Suprapubic skin (tissue), 4 donors: ENCODE measurements around the gene DGKE.

Source experiments
- EP300 ChIP-seq: sonication (generic); formaldehyde crosslinking; IDR thresholded peaks from one replicate; pipeline ENCODE4 v1.6.1; 2017; ENCODE audit warnings: antibody characterized with exemption
- POLR2A ChIP-seq, 2 donors: fragments of 450-650 bp; IDR thresholded peaks; one replicate each; pipeline ENCODE4 v1.6.1; 2017; ENCODE audit warnings: antibody characterized with exemption in 2 of 2, mild to moderate bottlenecking in 2 of 2, moderate library complexity in 2 of 2
- POLR2AphosphoS5 ChIP-seq, 3 donors: sonication (generic); formaldehyde crosslinking; IDR thresholded peaks; one replicate each; pipeline ENCODE4 v1.6.1; 2017; ENCODE audit warnings: antibody characterized with exemption in 3 of 3
- TF ChIP-seq, protein P1 (sequence below), 2 donors: fragments of 200-600 bp in 1 of 2; fragments of 450-650 bp in 1 of 2; sonication (generic) in 1 of 2; IDR thresholded peaks; one replicate each; pipeline ENCODE4 v1.5.1; 2016 to 2019; ENCODE audit warnings: antibody characterized with exemption in 2 of 2, mild to moderate bottlenecking in 1 of 2, moderate library complexity in 1 of 2

DNA sequence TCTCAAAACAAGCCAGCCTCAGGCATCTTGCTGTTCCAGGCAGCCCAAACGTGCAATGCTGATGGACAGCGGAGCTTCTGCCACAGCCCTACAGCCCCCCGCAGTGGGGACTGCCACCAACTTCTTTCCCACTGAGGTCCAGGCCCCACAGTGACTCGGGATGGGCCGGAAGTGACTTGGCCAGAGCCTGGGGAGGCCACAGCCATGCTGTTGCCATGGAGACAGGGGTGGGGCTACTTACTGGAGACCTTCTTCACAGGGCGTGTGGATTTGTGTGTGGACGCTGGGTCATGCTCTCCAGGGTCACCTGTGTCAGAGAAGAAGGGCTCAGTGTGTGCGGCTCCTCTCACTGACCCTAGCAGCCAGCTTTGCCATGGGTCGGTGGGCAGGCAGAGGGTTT lies 64.9 kb downstream of the DGKE start:
- TF ChIP-seq, protein P1, sequence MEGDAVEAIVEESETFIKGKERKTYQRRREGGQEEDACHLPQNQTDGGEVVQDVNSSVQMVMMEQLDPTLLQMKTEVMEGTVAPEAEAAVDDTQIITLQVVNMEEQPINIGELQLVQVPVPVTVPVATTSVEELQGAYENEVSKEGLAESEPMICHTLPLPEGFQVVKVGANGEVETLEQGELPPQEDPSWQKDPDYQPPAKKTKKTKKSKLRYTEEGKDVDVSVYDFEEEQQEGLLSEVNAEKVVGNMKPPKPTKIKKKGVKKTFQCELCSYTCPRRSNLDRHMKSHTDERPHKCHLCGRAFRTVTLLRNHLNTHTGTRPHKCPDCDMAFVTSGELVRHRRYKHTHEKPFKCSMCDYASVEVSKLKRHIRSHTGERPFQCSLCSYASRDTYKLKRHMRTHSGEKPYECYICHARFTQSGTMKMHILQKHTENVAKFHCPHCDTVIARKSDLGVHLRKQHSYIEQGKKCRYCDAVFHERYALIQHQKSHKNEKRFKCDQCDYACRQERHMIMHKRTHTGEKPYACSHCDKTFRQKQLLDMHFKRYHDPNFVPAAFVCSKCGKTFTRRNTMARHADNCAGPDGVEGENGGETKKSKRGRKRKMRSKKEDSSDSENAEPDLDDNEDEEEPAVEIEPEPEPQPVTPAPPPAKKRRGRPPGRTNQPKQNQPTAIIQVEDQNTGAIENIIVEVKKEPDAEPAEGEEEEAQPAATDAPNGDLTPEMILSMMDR (IDR thresholded peaks at IDR 0.05): no peak
- no peak for TF ChIP-seq POLR2AphosphoS5 (IDR thresholded peaks at IDR 0.05)
- TF ChIP-seq EP300: no peak
- no peak for TF ChIP-seq POLR2A (IDR thresholded peaks at IDR 0.05)
